Measurements from ENCODE around the gene GNAO1. TPM values are rescaled to one million over a fixed set of nuclear protein-coding genes. Genes with fewer than 3 reads are reported as not detected.

Gene GNAO1
- polyA plus RNA-seq, 3 donors, result 1.1 to 5.4 (median 1.4) TPM

DNA sequence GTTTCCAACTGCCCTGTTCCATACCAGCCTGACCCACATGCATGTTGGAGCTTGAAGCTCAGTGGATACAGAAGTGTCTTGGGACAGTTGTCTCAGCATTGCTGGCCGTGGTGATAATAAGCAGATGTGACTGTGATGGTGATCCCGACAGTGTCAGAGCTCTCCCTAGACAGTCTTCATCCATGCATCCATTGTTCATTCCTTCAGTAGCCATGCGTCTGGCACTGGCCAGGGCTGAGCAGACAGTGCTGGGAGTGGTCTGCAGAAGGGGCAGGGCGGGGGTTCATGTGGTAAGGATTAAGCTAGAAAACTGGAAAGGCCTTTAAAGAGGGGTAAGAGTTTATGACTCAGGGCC, 68.1 kb downstream of the GNAO1 start:
- no peak overlapping the region for H3K27ac ChIP-seq (ENCODE audit: low read depth, low read length)
- 81 to 89% (median 87%) methylated on average over 4 of the region's 4 CpGs for WGBS, 3 donors

DNA sequence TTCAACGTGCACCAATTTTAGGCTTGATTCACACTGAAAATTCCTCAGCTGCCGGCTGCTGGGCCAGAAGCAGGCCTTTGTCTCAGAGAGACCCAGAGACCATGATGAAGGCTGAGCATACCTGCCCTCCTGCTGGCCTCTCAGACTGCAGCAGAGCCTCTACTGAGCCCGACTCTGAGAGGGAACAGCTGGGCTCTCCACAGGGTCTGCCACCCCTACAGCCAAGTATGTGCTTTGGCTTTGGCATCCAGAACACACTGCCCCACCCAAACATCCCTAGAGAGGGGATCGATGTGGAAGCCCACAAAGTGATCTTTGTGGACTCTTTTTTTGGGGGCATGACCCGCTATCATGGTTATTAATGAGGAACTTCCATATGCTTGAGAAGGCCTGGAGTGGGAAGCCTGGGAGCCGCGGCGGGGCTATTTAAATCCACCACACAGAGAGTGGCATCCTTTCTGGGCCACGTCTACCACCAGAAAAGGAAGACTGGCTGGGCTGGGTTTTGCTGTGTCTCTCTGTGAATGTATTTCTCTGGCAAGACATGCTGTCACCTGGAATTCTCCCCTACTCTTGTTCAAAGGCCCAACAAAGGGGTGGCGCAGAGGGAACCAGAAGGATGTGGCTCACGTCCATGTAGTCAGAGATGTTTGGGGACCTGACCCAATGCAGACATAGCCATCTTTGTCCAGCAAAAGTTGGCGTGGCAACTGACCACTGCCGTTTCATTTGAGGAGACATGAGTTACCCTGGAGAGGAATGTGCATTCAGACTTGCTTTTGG, 69.3 kb downstream of the GNAO1 start:
- no peak overlapping the region for H3K27ac ChIP-seq (ENCODE audit: low read depth, low read length)
- WGBS, 3 donors, result 85 to 91% (median 90%) methylated on average over 13 of the region's 13 CpGs

- no peak overlapping the region for H3K27ac ChIP-seq (ENCODE audit: low read depth, low read length)
- 73 to 90% (median 88%) methylated on average over 7 of the region's 7 CpGs for WGBS, 3 donors
Observed at GRCh38 chr16:56261656-56262055, 70.4 kb downstream of the GNAO1 start.

DNA sequence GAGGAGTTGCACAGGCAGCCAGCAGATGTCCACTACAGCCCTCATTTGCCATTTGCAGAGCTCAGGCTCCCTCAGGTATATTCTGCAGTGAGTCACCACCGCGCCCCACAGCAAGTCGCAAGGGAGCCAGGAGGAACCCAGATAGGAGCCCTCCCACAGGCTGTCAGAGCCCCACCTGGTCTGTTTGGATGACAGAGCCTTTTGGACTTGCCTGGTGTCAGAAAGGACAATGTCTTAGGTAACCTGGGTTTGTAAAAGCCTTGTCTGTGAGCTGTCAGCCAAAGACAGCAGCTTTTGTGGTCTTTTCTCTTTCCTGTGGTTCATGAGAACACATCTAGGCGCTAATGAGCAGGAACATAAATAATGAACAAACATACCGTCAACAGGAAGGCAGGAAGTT, 70.9 kb downstream of the GNAO1 start:
- WGBS, 3 donors, result 39 to 55% (median 44%) methylated on average over 5 of the region's 5 CpGs
- no peak overlapping the region for H3K27ac ChIP-seq (ENCODE audit: low read depth, low read length)

- no peak overlapping the region for H3K27ac ChIP-seq (ENCODE audit: low read depth, low read length)
- 66 to 68% (median 68%) methylated on average over 9 of the region's 9 CpGs for WGBS, 3 donors
Observed at GRCh38 chr16:56262551-56263245, 71.4 kb downstream of the GNAO1 start.

DNA sequence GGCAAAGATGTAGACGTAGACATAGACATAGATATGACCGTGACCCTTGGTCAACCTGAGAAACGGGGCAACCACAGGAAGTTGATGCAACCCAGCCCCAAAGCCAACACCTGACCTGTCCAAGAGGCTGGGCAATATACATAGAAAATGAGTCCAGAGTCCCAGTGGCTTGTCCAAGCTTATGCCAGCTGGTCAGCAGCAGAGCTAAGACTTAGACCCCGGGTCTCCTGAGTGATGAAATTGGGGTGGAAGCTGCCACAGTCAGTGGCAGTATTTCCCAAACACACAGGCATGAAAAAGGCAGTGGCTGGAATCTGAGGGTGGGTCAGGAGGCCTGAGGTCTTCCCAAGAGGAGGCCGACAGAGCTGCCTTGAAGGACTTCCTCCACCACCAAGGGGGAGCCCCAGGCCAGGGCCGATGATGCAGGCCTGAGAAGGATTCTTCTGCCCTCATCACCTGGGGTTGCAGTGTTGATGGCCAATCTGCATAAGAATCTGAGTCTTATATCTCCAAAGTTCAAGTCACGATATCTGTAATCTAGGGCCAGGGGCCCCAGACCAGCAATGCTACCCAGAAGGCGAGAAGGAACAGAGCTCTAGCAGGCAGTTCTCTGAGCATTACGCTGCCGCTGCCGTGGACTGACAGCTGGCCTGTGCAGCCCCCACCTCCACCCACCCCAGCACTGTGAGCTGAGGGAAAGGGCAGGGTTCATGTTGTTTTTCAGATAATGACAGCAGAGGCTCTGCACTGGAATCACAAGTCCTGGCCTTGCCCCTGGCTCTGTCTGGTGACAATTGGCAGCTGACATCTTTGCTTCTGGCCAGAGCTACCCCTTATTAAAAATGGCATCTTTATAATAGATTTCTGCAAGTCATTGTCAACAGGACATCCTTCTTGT, 72.7 kb downstream of the GNAO1 start:
- 60 to 79% (median 77%) methylated on average over 11 of the region's 11 CpGs for WGBS, 3 donors
- H3K27ac ChIP-seq (ENCODE audit: low read depth, low read length), result no peak overlapping the region

GRCh38 chr16:56264609-56264972, 73.3 kb downstream of the GNAO1 start:
- no peak overlapping the region for H3K27ac ChIP-seq (ENCODE audit: low read depth, low read length)
- 91 to 99% (median 95%) methylated on average over 2 of the region's 2 CpGs for WGBS, 3 donors

DNA sequence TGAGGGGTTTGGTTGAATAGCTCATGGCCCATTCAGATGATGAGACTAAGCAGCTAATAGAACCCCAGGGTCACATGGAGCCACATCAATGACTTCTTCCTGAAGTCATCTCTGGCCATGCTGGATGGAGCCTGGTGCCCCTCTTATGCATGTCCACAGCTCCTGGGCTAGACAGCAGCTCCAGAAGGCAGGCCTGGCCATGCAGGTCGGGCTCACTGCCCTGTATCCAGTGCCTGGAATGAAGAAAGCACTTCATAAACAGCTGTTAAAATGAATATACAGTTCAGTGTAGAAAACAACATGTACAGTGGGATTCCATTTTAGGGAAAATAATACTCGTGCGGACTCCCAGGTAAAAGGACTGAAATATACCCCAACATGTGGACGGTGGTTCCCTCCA, 73.9 kb downstream of the GNAO1 start:
- H3K27ac ChIP-seq (ENCODE audit: low read depth, low read length), result no peak overlapping the region
- 93 to 96% (median 95%) methylated on average over 4 of the region's 4 CpGs for WGBS, 3 donors

DNA sequence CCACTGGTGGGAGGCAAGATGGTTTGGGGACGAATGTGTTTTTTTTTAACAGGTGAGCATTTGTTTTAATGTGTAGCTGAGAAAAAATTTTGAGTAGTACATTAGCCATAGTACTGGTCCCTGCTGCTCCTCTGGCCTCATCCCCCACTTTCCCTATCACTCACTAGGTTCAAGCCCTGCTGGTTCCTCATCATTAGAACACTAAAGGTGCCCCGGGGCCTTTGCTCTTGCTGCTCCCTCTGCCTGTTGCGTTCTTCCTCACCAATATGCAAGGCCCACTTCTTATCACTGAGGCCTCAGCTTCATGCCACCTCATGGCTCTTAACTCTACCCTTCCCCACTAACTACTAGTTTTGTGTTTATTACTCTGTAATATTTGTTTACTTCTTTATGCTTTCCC, 74.5 kb downstream of the GNAO1 start:
- WGBS, 3 donors, result 87 to 94% (median 94%) methylated on average over 3 of the region's 3 CpGs
- H3K27ac ChIP-seq (ENCODE audit: low read depth, low read length), result no peak overlapping the region

DNA sequence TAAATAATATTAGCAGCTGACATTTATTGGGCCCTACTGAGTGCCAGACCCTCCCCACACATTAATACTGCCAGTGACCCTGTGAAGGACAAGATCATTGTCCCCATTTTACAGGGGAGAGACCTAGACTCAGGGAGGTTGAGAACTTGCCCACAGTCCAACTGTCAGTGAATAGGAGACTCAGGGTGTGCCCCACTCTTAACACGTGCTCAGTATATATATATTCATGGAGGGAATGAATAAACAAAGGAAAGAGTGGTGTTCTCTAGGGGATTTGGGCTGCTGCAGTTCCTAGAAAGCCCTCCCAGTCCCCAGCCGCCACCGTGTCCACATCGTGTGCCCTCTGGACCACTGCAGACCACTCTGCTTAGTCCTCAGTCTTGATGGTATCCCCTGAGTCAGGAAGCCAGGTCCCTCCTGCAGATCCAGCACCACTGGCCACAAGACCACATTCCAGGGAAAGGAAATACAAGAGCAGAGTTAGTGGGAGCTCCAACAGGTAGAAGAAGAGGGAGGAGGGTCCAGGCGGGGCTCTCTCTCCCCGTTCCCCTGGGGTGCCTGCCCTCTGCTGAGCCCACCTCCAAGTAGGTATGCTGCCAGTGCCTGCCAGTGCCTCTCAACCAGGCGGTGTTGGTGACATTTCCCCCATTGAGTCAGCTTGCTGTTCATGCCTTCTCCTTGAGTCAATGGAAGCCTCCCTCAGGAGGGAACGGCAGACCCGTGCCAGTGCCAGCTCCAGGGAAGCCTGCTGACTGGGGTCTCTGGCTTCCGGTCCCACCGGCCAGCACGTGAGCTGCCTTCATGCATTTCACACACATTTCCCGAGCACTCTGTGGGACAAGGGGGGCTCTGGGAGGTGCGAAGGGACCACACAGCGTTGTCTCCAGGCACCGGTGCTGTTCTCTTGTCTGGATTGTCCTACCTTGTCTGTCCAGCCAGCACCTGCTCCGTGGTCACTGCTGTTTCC, 75.6 kb downstream of the GNAO1 start:
- 83 to 88% (median 87%) methylated on average over 17 of the region's 17 CpGs for WGBS, 3 donors
- no peak overlapping the region for H3K27ac ChIP-seq (ENCODE audit: low read depth, low read length)

DNA sequence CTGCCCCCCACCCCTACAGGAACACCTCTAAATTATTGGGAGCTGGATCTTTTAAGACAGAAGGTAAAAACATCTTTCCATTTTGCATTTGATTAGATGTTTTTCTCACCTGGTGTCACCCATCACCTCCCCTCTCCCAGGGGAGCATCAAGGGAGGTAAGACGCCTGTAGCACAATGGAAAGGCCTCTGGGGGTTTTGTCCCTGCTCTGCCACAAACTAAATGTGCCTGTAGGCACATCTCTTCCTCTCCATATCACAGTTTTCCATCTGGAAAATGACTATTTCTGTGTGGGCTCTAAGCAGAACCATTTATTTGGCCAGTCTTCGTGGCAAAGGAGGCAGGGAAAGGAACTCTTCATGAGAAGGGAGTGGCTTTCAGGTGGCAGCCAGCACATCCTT, 76.6 kb downstream of the GNAO1 start:
- H3K27ac ChIP-seq (ENCODE audit: low read depth, low read length), result no peak overlapping the region
- 73 to 84% (median 78%) methylated on average over 2 of the region's 2 CpGs for WGBS, 3 donors

DNA sequence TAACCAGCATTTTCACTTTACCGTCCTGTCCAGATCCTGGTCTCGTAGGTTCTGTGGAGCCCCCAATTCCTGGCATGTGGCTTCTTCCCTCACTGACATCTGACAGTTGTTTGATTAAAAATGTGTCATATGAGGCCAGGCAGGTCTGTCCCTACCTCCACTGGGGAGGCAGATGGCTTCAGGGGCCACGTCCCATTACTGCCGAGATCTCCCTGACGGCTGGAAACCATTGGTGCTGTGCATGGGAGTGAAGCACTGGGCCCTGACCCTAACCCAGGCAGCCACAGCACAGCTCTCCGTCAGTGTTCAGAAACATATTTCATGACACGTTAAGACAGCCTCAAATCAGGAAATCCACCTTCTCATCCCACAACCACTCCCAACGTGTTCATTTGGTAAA, 77.5 kb downstream of the GNAO1 start:
- 78 to 91% (median 88%) methylated on average over 8 of the region's 8 CpGs for WGBS, 3 donors
- no peak overlapping the region for H3K27ac ChIP-seq (ENCODE audit: low read depth, low read length)

GRCh38 chr16:56269281-56269680, 78.0 kb downstream of the GNAO1 start:
- H3K27ac ChIP-seq (ENCODE audit: low read depth, low read length), result no peak overlapping the region
- WGBS, 3 donors, result 68 to 81% (median 80%) methylated on average over 13 of the region's 13 CpGs

DNA sequence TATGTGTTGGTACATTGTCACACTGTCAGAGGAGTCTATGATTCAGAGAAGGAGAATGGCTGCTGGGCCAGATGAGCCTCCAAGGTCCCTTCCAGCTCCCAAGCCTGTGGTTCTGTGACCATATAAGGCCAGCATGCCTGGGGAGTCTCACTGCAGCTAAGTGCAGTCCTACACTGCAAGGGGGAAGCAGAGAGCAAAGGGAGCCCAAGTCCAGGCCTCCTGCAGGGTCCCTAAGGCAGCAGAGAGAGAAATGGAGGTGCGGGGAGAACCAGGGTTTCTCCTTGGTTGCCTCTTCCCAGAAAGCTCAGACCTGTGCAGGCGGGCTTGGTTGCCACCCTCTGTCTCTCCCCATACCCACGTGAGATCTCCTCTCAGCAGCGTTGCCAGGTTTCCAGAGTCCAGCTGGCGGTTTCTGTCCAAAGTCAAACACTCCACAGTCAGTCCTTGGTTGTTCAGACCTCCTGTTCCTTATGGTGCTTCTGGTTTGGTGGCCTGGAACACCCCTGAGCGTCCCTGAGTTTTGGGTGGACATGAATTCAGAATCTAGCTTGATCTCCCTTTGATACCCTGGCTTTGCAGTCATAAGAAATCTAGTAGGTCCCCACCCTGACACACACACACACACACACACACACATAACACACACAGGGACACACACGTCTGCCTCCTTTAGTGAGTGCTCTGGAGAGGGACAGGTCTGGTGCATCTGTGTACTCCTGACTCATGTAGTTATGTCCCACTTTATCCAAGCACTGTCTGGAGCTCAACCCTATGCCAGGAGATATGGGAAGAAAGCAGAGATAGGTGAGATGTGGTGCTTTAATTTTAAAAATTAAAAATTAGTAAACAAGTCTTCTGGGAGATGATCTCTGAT, 78.8 kb downstream of the GNAO1 start:
- no peak overlapping the region for H3K27ac ChIP-seq (ENCODE audit: low read depth, low read length)
- 50 to 92% (median 83%) methylated on average over 7 of the region's 7 CpGs for WGBS, 3 donors

GRCh38 chr16:56270828-56271227, 79.5 kb downstream of the GNAO1 start:
- no peak overlapping the region for H3K27ac ChIP-seq (ENCODE audit: low read depth, low read length)
- 89 to 93% (median 93%) methylated on average over 3 of the region's 3 CpGs for WGBS, 3 donors

DNA sequence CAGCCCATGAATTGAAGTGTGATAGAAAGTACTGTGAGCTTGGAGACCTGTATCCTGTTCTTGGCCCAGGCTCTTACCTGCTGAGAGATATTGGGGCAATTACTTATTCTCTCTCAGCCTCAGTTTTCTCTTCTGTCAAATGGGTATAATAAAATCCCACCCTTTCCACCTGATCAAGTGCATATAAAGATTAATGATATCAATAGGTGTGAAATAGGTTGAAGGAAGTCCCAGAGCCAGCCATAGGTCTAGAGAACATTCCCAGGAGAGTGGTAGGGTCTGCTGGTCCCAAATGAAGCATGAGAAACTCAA, 81.2 kb downstream of the GNAO1 start:
- no peak overlapping the region for H3K27ac ChIP-seq (ENCODE audit: low read depth, low read length)

- 64 to 88% (median 86%) methylated on average over 4 of the region's 4 CpGs for WGBS, 3 donors
- H3K27ac ChIP-seq (ENCODE audit: low read depth, low read length), result no peak overlapping the region
Observed at GRCh38 chr16:56273615-56274014, 82.3 kb downstream of the GNAO1 start.

Data from adipose tissue (tissue), 3 donors.